Caco-2 (cell line): ENCODE results near the gene IL36B. TPM values are rescaled to one million over a fixed set of nuclear protein-coding genes. Genes with fewer than 3 reads are reported as not detected.

Experiments
- BruUV-seq: library from RNA; stranded (reverse); fragments of 400-500 nt; replicated peaks from 2 replicates; lab custom pipeline; 2021; lab: Mats Ljungman, UMichigan
- CTCF ChIA-PET: fragments of 300-600 bp; sonication (Branson Sonifier 250); formaldehyde crosslinking; loops from one replicate; lab custom pipeline; 2022; ENCODE audit warnings: antibody characterized with exemption; lab: Charles Lee
- POLR2A ChIA-PET: fragments of 300-600 bp; sonication (Branson Sonifier 250); formaldehyde crosslinking; loops from one replicate; lab custom pipeline; 2022; ENCODE audit warnings: antibody characterized with exemption; lab: Charles Lee
- DNase-seq, 2 experiments: peaks; one replicate each; pipeline versions ENCODE4 v3.0.0 to v3.0.0-alpha.2; 2020 to 2022
- H3K27me3 ChIP-seq: replicated peaks from 2 replicates; pipeline ENCODE4 v1.6.0; 2011; ENCODE audit warnings: low read length; ENCODE audit not compliant: control insufficient read depth, insufficient read depth
- H3K36me3 ChIP-seq: 2 replicates; pipeline ENCODE4 v1.5.1; 2011; ENCODE audit warnings: low read length; ENCODE audit not compliant: control insufficient read depth, insufficient read depth
- H3K4me1 ChIP-seq: fragments of 250-450 bp; sonication (Bioruptor Pico); 2 replicates; pipeline ENCODE4 v1.5.1; 2020; ENCODE audit warnings: mild to moderate bottlenecking
- H3K4me3 ChIP-seq: 2 replicates; pipeline ENCODE4 v1.5.1; 2011; ENCODE audit warnings: low read depth, mild to moderate bottlenecking, control low read depth, low read length
- H3K9me3 ChIP-seq: fragments of 250-450 bp; sonication (Bioruptor Pico); 2 replicates; pipeline ENCODE4 v1.5.1; 2020; ENCODE audit warnings: mild to moderate bottlenecking, moderate library complexity
- H3K27ac Mint-ChIP-seq: one replicate; pipeline ENCODE4 v1.8.0; 2022; ENCODE audit warnings: mixed read lengths; ENCODE audit not compliant: unreplicated experiment
- H3K27me3 Mint-ChIP-seq: one replicate; pipeline ENCODE4 v1.8.0; 2022; ENCODE audit warnings: mixed read lengths; ENCODE audit not compliant: insufficient read depth, unreplicated experiment
- H3K36me3 Mint-ChIP-seq: one replicate; pipeline ENCODE4 v1.8.0; 2022; ENCODE audit warnings: mild to moderate bottlenecking, mixed read lengths; ENCODE audit not compliant: insufficient read depth, unreplicated experiment
- H3K4me1 Mint-ChIP-seq: one replicate; pipeline ENCODE4 v1.8.0; 2022; ENCODE audit warnings: low read depth, mixed read lengths; ENCODE audit not compliant: unreplicated experiment
- H3K4me3 Mint-ChIP-seq: one replicate; pipeline ENCODE4 v1.8.0; 2022; ENCODE audit warnings: mild to moderate bottlenecking, moderate library complexity, mixed read lengths; ENCODE audit not compliant: unreplicated experiment
- H3K9me3 Mint-ChIP-seq: one replicate; pipeline ENCODE4 v1.8.0; 2022; ENCODE audit warnings: mixed read lengths; ENCODE audit not compliant: unreplicated experiment
- intact Hi-C: fragments of 100-400 bp; cut with micrococcal nuclease; formaldehyde crosslinking; loops from one replicate; pipeline ENCODE4 v1.10.0; 2022; ENCODE audit not compliant: unreplicated experiment
- total RNA-seq: library from RNA; stranded (reverse); gene quantifications from 2 replicates; pipeline ENCODE4 v1.2.3, GENCODE V29; 2022
- TF ChIP-seq, protein P1 (sequence below), 2 experiments: fragments of 200-600 bp in 1 of 2; IDR thresholded peaks; 1 replicate in 1 of 2; 2 replicates in 1 of 2; pipeline versions ENCODE4 v1.5.1 to v1.8.0; 2011 to 2022; ENCODE audit warnings: antibody characterized with exemption in 1 of 2, control low read depth in 1 of 2, inconsistent platforms in 1 of 2, low read depth in 1 of 2, low read length in 1 of 2, mild to moderate bottlenecking in 1 of 2, moderate library complexity in 1 of 2; ENCODE audit not compliant: insufficient read depth in 1 of 2, severe bottlenecking in 1 of 2, unreplicated experiment in 1 of 2

The IL36B gene
- total RNA-seq, 1 experiment from 2014 or later, result not detected

DNA sequence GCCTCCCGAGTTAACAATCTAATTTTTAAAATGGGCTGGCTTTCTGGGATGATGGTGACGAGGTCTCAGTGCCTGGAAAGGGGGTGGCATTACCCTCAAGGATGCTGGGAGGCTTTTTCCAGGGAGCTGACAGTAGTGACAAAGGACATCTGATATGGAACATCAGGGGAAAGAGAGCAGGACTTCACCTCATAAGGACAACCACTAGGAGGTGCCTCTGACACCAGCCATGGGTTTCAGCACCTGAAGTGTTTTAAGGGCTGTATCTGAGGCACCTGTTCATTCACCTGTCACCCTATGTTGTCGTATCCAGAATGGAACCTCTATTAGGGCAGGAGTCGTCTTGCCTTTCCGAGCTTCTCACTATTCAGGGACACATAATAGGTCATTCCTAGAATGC, 10.8 kb downstream of the IL36B start:
- H3K4me1 Mint-ChIP-seq, result peaks cover 5% of the 10 kb centered on the region
- H3K36me3 Mint-ChIP-seq, result no peaks in the 10 kb centered on the region
- Histone ChIP-seq H3K27me3 (no peaks in the 10 kb centered on the region), H3K36me3 (no peaks in the 10 kb centered on the region), H3K4me1 (no peaks in the 10 kb centered on the region), H3K4me3 (no peak overlapping the region), H3K9me3 (no peaks in the 10 kb centered on the region)
- no peak overlapping the region for H3K4me3 Mint-ChIP-seq
- H3K9me3 Mint-ChIP-seq, result peaks cover 10% of the 10 kb centered on the region
- TF ChIP-seq, protein P1, sequence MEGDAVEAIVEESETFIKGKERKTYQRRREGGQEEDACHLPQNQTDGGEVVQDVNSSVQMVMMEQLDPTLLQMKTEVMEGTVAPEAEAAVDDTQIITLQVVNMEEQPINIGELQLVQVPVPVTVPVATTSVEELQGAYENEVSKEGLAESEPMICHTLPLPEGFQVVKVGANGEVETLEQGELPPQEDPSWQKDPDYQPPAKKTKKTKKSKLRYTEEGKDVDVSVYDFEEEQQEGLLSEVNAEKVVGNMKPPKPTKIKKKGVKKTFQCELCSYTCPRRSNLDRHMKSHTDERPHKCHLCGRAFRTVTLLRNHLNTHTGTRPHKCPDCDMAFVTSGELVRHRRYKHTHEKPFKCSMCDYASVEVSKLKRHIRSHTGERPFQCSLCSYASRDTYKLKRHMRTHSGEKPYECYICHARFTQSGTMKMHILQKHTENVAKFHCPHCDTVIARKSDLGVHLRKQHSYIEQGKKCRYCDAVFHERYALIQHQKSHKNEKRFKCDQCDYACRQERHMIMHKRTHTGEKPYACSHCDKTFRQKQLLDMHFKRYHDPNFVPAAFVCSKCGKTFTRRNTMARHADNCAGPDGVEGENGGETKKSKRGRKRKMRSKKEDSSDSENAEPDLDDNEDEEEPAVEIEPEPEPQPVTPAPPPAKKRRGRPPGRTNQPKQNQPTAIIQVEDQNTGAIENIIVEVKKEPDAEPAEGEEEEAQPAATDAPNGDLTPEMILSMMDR (IDR thresholded peaks at IDR 0.05; ENCODE audit: insufficient read depth in 1 of 2, low read depth in 1 of 2, low read length in 1 of 2, severe bottlenecking in 1 of 2, unreplicated experiment in 1 of 2), result peak; percentile 26 to 53
- intact Hi-C loops, result no loop called here
- DNase-seq, result peak; percentile 40 to 41
- ChIA-PET CTCF (no interaction called here), POLR2A (no interaction called here)
- no peak overlapping the region for H3K27ac Mint-ChIP-seq
- H3K27me3 Mint-ChIP-seq, result peaks cover 2% of the 10 kb centered on the region
- no TSS peak for BruUV-seq

DNA sequence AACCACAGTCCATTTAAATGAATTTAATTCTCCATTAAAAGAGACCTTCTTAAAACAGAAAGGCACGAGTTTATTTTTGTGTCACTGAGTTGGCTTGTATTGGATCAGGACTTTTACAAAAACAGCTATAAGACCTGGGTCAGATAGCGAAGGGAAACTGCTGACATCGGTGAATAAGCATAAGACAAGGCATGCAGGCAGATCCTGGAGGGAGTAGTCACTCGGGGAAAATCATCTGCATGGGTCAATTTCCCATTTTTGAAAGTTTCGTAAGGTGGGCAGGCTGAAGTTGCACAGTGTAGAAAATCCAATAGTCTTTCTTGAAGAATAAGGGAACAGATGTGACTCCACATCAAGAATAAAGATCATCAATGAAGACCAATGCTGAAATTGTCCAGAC, 12.9 kb downstream of the IL36B start:
- no TSS peak for BruUV-seq
- no peak overlapping the region for H3K4me3 Mint-ChIP-seq
- H3K36me3 Mint-ChIP-seq, result no peaks in the 10 kb centered on the region
- no peak for DNase-seq
- H3K9me3 ChIP-seq, result no peaks in the 10 kb centered on the region
- H3K27me3 ChIP-seq, result no peaks in the 10 kb centered on the region
- intact Hi-C loops, result loop anchor here (1.0 kb wide), 1 partner anchor 12 kb away; no protein-coding TSS in a partner anchor
- H3K9me3 Mint-ChIP-seq, result peaks cover 9% of the 10 kb centered on the region
- H3K4me3 ChIP-seq, result no peak overlapping the region
- POLR2A ChIA-PET, result no interaction called here
- no peaks in the 10 kb centered on the region for H3K4me1 Mint-ChIP-seq
- H3K27me3 Mint-ChIP-seq, result peaks cover 7% of the 10 kb centered on the region
- no peaks in the 10 kb centered on the region for H3K4me1 ChIP-seq
- CTCF ChIA-PET, result no interaction called here
- TF ChIP-seq, protein P1 (IDR thresholded peaks at IDR 0.05; ENCODE audit: insufficient read depth in 1 of 2, low read depth in 1 of 2, low read length in 1 of 2, severe bottlenecking in 1 of 2, unreplicated experiment in 1 of 2), result no peak
- H3K36me3 ChIP-seq, result no peaks in the 10 kb centered on the region
- no peak overlapping the region for H3K27ac Mint-ChIP-seq

DNA sequence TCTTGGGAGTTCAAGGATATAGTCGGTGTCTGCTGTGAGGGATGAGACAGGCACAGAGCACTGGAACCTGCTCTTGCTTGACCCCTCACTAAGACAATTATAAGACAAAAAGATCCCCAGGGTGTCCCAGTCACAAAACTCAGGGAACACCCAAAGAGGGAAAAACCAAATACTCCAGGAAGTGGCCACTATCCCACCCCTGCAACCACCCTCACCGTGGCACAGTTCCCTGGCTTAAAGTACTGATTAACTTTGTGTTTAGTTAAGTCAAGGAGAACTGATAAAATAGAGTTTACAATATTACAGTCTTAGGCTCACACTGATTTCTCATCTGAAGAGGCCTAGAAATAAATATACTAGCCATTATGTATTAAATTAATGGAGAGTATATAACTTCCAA, 13.5 kb downstream of the IL36B start:
- H3K9me3 Mint-ChIP-seq, result peaks cover 9% of the 10 kb centered on the region
- no peak for DNase-seq
- intact Hi-C loops, result loop anchor here (1.0 kb wide), 1 partner anchor 12 kb away; no protein-coding TSS in a partner anchor
- H3K36me3 ChIP-seq, result no peaks in the 10 kb centered on the region
- POLR2A ChIA-PET, result no interaction called here
- no TSS peak for BruUV-seq
- H3K9me3 ChIP-seq, result no peaks in the 10 kb centered on the region
- no peaks in the 10 kb centered on the region for H3K4me1 Mint-ChIP-seq
- CTCF ChIA-PET, result no interaction called here
- H3K4me3 Mint-ChIP-seq, result no peak overlapping the region
- H3K36me3 Mint-ChIP-seq, result no peaks in the 10 kb centered on the region
- H3K27me3 ChIP-seq, result no peaks in the 10 kb centered on the region
- TF ChIP-seq, protein P1 (IDR thresholded peaks at IDR 0.05; ENCODE audit: insufficient read depth in 1 of 2, low read depth in 1 of 2, low read length in 1 of 2, severe bottlenecking in 1 of 2, unreplicated experiment in 1 of 2), result no peak
- no peak overlapping the region for H3K4me3 ChIP-seq
- H3K4me1 ChIP-seq, result no peaks in the 10 kb centered on the region
- no peak overlapping the region for H3K27ac Mint-ChIP-seq
- H3K27me3 Mint-ChIP-seq, result peaks cover 7% of the 10 kb centered on the region
